ENCODE measurements around the gene EWSR1.
"Not testable (repeated sequence)": the region's sequence is repeated elsewhere in the genome, so short reads cannot be mapped to it uniquely, and the experiment has no call there.

The EWSR1 gene

GRCh38 chr22:29340566-29340965, 72.5 kb downstream of the EWSR1 start:
- FAIRE-seq, result no peak
- TF ChIP-seq, protein P1, sequence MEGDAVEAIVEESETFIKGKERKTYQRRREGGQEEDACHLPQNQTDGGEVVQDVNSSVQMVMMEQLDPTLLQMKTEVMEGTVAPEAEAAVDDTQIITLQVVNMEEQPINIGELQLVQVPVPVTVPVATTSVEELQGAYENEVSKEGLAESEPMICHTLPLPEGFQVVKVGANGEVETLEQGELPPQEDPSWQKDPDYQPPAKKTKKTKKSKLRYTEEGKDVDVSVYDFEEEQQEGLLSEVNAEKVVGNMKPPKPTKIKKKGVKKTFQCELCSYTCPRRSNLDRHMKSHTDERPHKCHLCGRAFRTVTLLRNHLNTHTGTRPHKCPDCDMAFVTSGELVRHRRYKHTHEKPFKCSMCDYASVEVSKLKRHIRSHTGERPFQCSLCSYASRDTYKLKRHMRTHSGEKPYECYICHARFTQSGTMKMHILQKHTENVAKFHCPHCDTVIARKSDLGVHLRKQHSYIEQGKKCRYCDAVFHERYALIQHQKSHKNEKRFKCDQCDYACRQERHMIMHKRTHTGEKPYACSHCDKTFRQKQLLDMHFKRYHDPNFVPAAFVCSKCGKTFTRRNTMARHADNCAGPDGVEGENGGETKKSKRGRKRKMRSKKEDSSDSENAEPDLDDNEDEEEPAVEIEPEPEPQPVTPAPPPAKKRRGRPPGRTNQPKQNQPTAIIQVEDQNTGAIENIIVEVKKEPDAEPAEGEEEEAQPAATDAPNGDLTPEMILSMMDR (IDR thresholded peaks at IDR 0.05; ENCODE audit: insufficient read depth, missing control alignments), result no peak
- no peak for DNase-seq (ENCODE audit: insufficient read length, low spot score)

GRCh38 chr22:29341056-29341848, 73.2 kb downstream of the EWSR1 start:
- FAIRE-seq (no peak), DNase-seq (ENCODE audit: insufficient read length, low spot score) (no peak)
- TF ChIP-seq, protein P1 (IDR thresholded peaks at IDR 0.05; ENCODE audit: insufficient read depth, missing control alignments), result no peak

DNA sequence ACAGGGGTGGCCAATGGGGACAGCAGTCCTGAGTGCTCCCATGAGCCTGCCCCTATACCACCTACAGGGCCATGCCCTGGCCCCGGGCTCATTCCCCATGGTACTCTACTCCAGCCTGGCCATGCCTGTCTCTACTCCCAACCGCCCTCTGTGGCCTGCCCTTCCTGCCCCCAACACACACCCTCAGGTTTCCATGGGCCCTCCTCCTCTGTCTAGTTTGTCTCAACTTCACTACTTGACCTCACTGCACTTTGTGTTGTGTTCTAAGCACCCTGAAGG, 73.7 kb downstream of the EWSR1 start:
- TF ChIP-seq, protein P1 (IDR thresholded peaks at IDR 0.05; ENCODE audit: insufficient read depth, missing control alignments), result no peak
- FAIRE-seq (no peak), DNase-seq (ENCODE audit: insufficient read length, low spot score) (no peak)

- FAIRE-seq, result no peak
- TF ChIP-seq, protein P1 (IDR thresholded peaks at IDR 0.05; ENCODE audit: insufficient read depth, missing control alignments), result no peak
- no peak for DNase-seq (ENCODE audit: insufficient read length, low spot score)
Observed at GRCh38 chr22:29342177-29342576, 74.1 kb downstream of the EWSR1 start.

DNA sequence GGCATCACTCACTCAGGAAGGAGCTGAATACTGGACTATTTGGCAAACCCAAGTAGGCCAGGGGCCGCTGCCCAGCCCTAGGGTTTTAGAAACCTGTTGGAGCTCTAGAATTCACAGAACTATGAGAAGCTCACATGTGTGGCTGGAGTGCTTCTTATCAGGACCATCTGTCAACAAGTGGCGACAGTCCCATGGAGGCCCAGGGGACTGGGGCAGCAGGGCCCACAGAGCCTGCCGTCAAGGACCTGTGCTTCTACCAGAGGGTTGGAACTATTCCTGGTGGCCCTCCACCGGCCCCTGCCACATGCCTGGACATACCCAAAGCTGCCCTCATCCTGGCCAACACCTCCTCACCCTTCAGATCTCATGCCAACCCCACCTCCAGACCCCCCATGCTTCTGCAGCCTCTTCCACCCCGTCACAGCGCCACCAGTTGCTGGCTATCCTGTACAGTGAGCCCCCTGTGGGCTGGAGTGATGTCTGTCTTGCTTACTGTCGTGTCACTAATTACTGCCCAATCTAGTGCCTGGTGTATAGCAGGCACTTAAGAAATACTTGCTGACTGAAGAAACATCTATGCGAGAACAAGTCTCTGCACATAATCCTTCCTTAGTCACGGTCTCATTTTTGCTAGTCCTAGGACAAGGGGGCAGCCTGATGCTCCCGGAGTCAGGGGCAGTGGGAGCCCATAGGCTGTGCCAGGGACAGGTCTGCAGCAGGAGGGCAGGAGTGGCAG, 74.7 kb downstream of the EWSR1 start:
- FAIRE-seq (no peak), DNase-seq (ENCODE audit: insufficient read length, low spot score) (no peak)
- TF ChIP-seq, protein P1 (IDR thresholded peaks at IDR 0.05; ENCODE audit: insufficient read depth, missing control alignments), result no peak

DNA sequence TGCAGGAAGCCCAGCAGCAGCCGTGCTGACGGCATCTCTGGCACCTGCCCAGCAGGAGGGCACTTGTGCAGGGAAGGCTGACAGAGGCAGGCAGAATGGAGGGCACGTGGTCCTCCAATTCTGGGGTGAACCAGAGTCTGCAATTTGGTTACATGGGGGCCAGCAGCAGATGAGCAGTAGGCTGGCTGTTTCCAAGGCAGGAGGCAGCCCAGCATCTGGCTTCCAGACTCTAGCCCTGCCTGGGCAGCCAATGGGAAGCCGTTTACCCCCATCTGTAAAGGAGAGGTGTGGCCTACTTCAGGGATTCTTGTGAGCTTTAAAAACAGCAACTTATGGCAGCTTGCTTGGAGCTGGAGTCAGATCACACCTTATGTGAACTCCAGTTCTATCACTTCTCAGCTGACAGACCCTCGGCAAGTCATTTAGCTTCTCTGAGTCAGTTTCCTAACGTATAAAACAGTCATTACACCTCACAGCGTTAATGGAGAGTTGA, 75.3 kb downstream of the EWSR1 start:
- TF ChIP-seq, protein P1 (IDR thresholded peaks at IDR 0.05; ENCODE audit: insufficient read depth, missing control alignments), result no peak
- peak; percentile 61 for DNase-seq (ENCODE audit: insufficient read length, low spot score)

DNA sequence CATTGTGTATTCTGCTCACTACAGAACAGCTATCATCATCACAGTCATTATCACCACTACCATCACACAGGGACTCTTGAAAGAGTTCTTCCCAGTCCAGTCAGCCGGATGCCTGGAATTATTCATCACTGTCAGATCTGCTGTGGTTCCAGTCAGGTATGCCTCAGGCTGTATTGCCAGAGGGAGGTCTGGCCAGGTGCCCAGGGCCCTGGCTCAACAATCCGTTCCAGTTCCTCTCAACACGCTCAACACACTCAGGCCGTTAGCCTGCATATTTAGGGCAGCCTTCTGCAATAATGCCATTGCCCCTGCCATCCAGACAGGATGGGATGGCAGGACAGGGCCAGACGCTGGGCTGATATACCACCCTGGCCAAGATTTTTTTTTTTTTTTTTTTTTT, 76.1 kb downstream of the EWSR1 start:
- no peak for FAIRE-seq
- DNase-seq (ENCODE audit: insufficient read length, low spot score), result no peak
- TF ChIP-seq, protein P1 (IDR thresholded peaks at IDR 0.05; ENCODE audit: insufficient read depth, missing control alignments), result no peak

More for the DNA sequence above, 75.3 kb downstream of the EWSR1 start:
- FAIRE-seq, result no peak

DNA sequence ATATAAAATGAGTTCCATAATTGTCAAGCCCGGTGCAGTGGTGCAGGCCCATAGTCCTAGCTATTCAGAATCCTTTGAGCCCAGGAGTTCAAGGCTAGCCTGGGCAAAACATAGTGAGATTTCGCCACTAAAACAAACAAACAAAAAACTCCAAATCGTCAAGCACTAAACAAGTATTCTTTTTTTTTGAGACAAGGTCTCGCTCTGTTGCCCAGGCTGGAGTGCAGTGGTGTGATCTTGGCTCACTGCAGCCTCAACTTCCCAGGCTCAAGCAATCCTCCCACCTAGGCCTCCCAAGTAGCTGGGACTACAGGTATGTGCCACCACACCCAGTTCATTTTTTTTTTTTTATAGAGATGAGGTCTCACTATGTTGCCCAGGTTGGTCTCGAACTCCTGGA, 76.8 kb downstream of the EWSR1 start:
- not testable (repeated sequence) for FAIRE-seq; DNase-seq (ENCODE audit: insufficient read length, low spot score)

Data from D721Med (cell line).